HEK293T (cell line): Measurements from ENCODE around the gene MRPL3.

Experiments
- BHLHE40 ChIP-seq: fragments of 450-650 bp; IDR thresholded peaks from 2 replicates; pipeline ENCODE4 v1.6.1; 2016; ENCODE audit warnings: mild to moderate bottlenecking, moderate library complexity, borderline replicate concordance
- TARDBP ChIP-seq: fragments of 450-650 bp; IDR thresholded peaks from 2 replicates; pipeline ENCODE4 v1.6.1; 2016

DNA sequence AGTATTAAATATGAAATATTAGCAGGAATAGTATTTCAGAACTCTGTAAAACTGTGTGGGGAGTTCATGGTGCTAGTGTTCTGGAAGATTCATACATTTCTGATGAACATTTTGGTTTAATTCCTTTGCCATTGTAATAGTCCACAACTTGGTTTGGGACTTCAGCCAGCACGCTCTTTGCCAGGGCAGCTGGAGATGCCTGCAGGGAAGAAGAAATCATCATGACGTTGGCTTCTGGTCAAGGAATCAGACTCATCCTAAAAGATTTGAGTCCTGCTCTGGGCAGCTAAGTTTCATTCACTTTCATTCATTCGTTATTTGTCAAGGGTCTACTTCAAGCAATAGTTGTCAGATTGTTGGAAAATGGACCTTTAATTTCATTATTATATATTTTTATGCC, 32.4 kb upstream of the MRPL3 start:
- TF ChIP-seq TARDBP (no peak), BHLHE40 (no peak)
